Measurements from ENCODE around the gene EED.
A peak's percentile ranks its signal among the peaks of the same experiment; 100 is the strongest.
"Not testable (repeated sequence)": the region's sequence is repeated elsewhere in the genome, so short reads cannot be mapped to it uniquely, and the experiment has no call there.

Gene EED

GRCh38 chr11:86287468-86287796 lies 42.9 kb downstream of the EED start:
- no peak overlapping the region for H3K27ac ChIP-seq (ENCODE audit: low read depth in 2 of 2, low read length in 2 of 2)
- H3K4me1 ChIP-seq (ENCODE audit: control insufficient read depth in 2 of 2, insufficient read depth in 2 of 2, low read length in 2 of 2): no peaks in the 10 kb centered on the region
- H3K9me3 ChIP-seq (ENCODE audit: control insufficient read depth in 2 of 2, low read length in 2 of 2): no peaks in the 10 kb centered on the region
- H3K4me3 ChIP-seq (ENCODE audit: low read length in 2 of 2): no peak overlapping the region
- peaks cover 4 to 6% of the 10 kb centered on the region in 2 donors for H3K36me3 ChIP-seq (ENCODE audit: control insufficient read depth in 2 of 2, insufficient read depth in 2 of 2, low read length in 2 of 2)
- no peaks in the 10 kb centered on the region for H3K27me3 ChIP-seq (ENCODE audit: control insufficient read depth in 2 of 2, insufficient read depth in 2 of 2, low read length in 2 of 2)
- H3K9ac ChIP-seq (ENCODE audit: low read depth in 1 of 2, low read length in 2 of 2): no peak overlapping the region

DNA sequence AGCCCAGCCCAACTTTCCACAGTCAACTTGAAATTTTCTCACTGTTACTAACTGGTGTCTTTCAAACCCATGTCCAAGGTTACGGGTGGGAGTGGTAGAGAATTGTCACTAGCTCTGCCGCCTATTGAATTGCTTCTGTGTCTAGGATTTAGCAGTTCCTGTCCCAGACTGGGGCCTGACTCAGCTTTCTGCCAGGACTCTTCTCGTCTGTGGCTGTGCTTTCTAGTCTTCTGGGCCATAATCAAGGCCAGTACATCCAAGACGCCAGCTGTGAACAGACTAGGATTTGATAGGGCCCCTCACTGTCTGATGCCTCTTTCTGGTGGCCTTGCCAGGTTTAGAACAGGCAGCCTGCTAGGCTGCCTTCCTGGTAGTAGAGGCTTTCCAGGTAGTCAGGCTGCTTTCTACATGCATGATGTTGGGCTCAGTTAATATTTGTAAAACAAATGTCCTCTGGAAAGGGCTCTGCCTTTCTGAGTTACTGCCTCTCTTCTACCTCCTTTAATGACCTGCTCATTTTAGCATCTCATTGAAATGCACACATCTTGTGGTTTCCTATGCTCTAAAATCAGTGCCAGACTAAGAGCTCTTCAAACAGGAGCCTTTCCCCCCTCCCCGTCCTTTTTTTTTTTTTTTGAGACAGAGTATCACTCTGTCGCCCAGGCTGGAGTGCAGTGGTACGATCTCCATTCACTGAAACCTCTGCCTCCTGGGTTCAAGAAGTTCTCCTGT lies 44.4 kb downstream of the EED start:
- H3K36me3 ChIP-seq (ENCODE audit: control insufficient read depth in 2 of 2, insufficient read depth in 2 of 2, low read length in 2 of 2): peaks cover 4 to 6% of the 10 kb centered on the region in 2 donors
- H3K4me1 ChIP-seq (ENCODE audit: control insufficient read depth in 2 of 2, insufficient read depth in 2 of 2, low read length in 2 of 2): no peaks in the 10 kb centered on the region
- H3K27me3 ChIP-seq (ENCODE audit: control insufficient read depth in 2 of 2, insufficient read depth in 2 of 2, low read length in 2 of 2): no peaks in the 10 kb centered on the region
- no peak overlapping the region for H3K4me3 ChIP-seq (ENCODE audit: low read length in 2 of 2)
- H3K9me3 ChIP-seq (ENCODE audit: control insufficient read depth in 2 of 2, low read length in 2 of 2): no peaks in the 10 kb centered on the region
- H3K9ac ChIP-seq (ENCODE audit: low read depth in 1 of 2, low read length in 2 of 2): no peak overlapping the region
- no peak overlapping the region for H3K27ac ChIP-seq (ENCODE audit: low read depth in 2 of 2, low read length in 2 of 2)

DNA sequence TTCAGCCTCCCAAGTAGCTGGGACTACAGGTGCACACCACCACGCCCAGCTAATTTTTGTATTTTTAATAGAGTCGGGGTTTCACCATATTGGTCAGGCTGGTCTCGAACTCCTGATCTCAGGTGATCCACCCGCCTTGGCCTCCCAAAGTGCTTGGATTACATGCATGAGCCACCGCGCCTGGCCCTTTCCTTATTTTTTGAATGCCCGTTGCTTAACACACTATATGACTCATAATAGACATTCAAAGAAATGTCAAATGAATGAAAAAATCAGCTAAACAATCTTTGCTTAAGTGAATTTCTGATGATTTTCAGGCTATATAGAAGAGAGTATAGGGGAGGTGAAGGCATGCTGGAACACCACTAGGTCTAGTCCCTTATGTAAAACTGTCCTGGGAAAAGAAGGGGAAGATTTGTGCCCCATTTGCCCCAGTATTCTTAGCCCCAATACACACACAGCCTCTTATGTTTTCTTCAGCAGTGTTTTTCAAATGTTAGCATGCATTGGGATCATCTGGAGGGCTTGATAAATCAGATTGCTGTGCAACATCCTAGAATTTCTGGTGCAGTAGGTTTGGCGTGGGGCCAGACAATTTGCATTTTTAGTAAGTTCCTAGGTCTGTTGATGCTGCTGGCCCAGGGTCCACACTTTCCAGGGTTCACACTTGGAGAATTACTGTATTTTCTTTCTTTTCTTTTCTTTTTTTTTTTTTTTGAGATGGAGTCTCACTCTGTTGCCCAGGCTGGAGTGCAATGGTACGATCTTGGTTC lies 45.1 kb downstream of the EED start:
- H3K36me3 ChIP-seq (ENCODE audit: control insufficient read depth in 2 of 2, insufficient read depth in 2 of 2, low read length in 2 of 2); H3K9me3 ChIP-seq (ENCODE audit: control insufficient read depth in 2 of 2, low read length in 2 of 2); H3K4me1 ChIP-seq (ENCODE audit: control insufficient read depth in 2 of 2, insufficient read depth in 2 of 2, low read length in 2 of 2); H3K4me3 ChIP-seq (ENCODE audit: low read length in 2 of 2); H3K27ac ChIP-seq (ENCODE audit: low read depth in 2 of 2, low read length in 2 of 2); H3K9ac ChIP-seq (ENCODE audit: low read depth in 1 of 2, low read length in 2 of 2); H3K27me3 ChIP-seq (ENCODE audit: control insufficient read depth in 2 of 2, insufficient read depth in 2 of 2, low read length in 2 of 2): not testable (repeated sequence)

DNA sequence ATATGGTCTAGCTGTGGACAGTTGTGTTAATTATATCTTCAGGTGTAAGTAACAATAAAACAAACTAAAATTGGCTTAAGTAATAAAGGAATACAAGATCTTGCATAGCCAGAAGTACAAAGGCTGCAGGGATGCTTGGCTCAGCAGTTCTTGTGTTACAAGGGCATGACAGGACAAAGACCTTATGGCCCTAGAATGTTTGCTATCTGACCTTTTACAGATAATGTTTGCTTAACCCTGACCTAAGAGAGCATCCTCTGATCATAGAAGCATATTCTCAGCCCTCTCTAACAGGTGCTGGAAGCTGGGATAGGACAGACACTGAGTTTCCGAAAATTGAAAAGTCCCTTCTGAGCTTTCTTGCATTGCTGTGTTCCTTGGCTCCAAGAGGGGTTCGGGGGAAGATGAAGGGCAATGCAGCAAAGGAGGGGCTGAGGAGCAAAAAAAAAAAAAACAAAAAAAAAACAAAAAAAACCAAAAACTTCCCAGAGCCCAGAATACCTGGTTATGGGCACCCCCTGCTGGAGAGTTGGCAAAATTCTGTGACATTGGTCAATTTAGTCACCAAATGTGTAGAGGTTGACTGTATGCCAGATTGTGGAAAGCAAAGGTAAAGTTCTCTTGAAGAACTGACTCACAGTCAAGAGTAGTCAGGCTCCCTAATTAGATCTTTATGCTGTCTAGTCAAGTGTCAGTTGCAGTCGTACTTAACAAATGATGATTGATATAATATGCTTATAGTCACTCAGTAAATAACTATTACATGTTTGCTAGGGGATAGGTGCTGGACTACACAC lies 47.1 kb downstream of the EED start:
- H3K36me3 ChIP-seq (ENCODE audit: control insufficient read depth in 2 of 2, insufficient read depth in 2 of 2, low read length in 2 of 2): no peaks in the 10 kb centered on the region
- no peak overlapping the region for H3K9ac ChIP-seq (ENCODE audit: low read depth in 1 of 2, low read length in 2 of 2)
- no peak overlapping the region for H3K27ac ChIP-seq (ENCODE audit: low read depth in 2 of 2, low read length in 2 of 2)
- no peaks in the 10 kb centered on the region for H3K4me1 ChIP-seq (ENCODE audit: control insufficient read depth in 2 of 2, insufficient read depth in 2 of 2, low read length in 2 of 2)
- H3K9me3 ChIP-seq (ENCODE audit: control insufficient read depth in 2 of 2, low read length in 2 of 2): no peaks in the 10 kb centered on the region
- H3K27me3 ChIP-seq (ENCODE audit: control insufficient read depth in 2 of 2, insufficient read depth in 2 of 2, low read length in 2 of 2): no peaks in the 10 kb centered on the region
- H3K4me3 ChIP-seq (ENCODE audit: low read length in 2 of 2): no peak overlapping the region

DNA sequence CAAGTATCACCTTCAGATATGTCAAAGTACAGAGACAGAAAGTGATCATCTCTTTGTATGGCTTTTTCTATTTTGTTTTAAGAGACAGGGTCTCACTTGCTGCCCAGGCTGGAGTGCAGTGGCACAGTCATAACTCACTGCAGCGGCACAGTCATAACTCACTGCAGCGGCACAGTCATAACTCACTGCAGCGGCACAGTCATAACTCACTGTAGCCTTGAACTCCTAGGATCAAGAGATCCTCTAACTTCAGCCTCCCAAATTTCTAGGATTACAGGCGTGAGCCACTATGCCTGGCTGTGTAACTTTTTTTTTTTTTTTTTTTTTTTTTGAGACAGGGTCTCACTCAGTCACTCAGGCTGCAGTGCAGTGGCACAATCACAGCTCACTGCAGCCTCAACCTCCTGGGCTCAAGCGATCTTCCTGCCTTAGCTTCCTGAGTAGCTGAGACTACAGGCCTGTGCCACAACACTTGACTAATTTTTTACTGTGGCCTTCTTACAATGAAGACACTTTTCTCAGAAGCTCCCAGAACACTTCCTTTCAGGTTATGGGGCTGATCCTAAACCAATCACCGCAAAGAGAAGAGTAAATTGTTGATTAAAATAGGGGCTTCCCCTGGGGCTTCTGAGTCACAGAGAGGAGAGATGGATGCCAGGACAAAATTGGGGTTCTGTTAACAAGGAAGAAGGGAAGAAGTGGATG lies 48.5 kb downstream of the EED start:
- Histone ChIP-seq H3K27ac (ENCODE audit: low read depth in 2 of 2, low read length in 2 of 2) (no peak overlapping the region), H3K9ac (ENCODE audit: low read depth in 1 of 2, low read length in 2 of 2) (no peak overlapping the region), H3K9me3 (ENCODE audit: control insufficient read depth in 2 of 2, low read length in 2 of 2) (no peaks in the 10 kb centered on the region), H3K4me3 (ENCODE audit: low read length in 2 of 2) (no peak overlapping the region), H3K4me1 (ENCODE audit: control insufficient read depth in 2 of 2, insufficient read depth in 2 of 2, low read length in 2 of 2) (no peaks in the 10 kb centered on the region), H3K27me3 (ENCODE audit: control insufficient read depth in 2 of 2, insufficient read depth in 2 of 2, low read length in 2 of 2) (no peaks in the 10 kb centered on the region), H3K36me3 (ENCODE audit: control insufficient read depth in 2 of 2, insufficient read depth in 2 of 2, low read length in 2 of 2) (no peaks in the 10 kb centered on the region)

- Histone ChIP-seq H3K27ac (ENCODE audit: low read depth in 2 of 2, low read length in 2 of 2) (no peak overlapping the region), H3K36me3 (ENCODE audit: control insufficient read depth in 2 of 2, insufficient read depth in 2 of 2, low read length in 2 of 2) (no peaks in the 10 kb centered on the region)
Observed at GRCh38 chr11:86294026-86294425, 49.5 kb downstream of the EED start.

DNA sequence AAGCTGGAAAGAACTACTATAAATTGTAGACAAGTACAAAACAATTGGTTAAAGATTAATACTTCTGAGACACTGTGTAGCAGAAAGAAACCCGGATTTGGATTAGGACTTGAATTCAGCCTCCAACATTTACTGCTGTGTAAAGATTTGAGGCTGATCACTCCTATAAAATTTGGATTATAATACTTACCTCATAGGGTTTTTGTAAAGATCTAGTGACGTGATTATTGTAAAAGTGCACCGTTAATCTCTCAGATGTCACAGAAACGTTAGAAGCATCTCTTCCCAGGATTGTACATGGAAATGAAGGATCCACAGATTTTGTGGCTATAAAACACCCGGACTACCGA lies 57.2 kb downstream of the EED start:
- Histone ChIP-seq H3K9me3 (ENCODE audit: control insufficient read depth in 2 of 2, low read length in 2 of 2) (no peaks in the 10 kb centered on the region), H3K36me3 (ENCODE audit: control insufficient read depth in 2 of 2, insufficient read depth in 2 of 2, low read length in 2 of 2) (no peaks in the 10 kb centered on the region), H3K4me3 (ENCODE audit: low read length in 2 of 2) (peak overlapping the region; percentile 97 to 99), H3K4me1 (ENCODE audit: control insufficient read depth in 2 of 2, insufficient read depth in 2 of 2, low read length in 2 of 2) (peaks cover 5 to 6% of the 10 kb centered on the region in 2 donors), H3K27me3 (ENCODE audit: control insufficient read depth in 2 of 2, insufficient read depth in 2 of 2, low read length in 2 of 2) (no peaks in the 10 kb centered on the region), H3K9ac (ENCODE audit: low read depth in 1 of 2, low read length in 2 of 2) (no peak overlapping the region), H3K27ac (ENCODE audit: low read depth in 2 of 2, low read length in 2 of 2) (no peak overlapping the region)

More at GRCh38 chr11:86294026-86294425, 49.5 kb downstream of the EED start:
- no peak overlapping the region for H3K4me3 ChIP-seq (ENCODE audit: low read length in 2 of 2)
- H3K4me1 ChIP-seq (ENCODE audit: control insufficient read depth in 2 of 2, insufficient read depth in 2 of 2, low read length in 2 of 2): no peaks in the 10 kb centered on the region
- no peak overlapping the region for H3K9ac ChIP-seq (ENCODE audit: low read depth in 1 of 2, low read length in 2 of 2)
- no peaks in the 10 kb centered on the region for H3K9me3 ChIP-seq (ENCODE audit: control insufficient read depth in 2 of 2, low read length in 2 of 2)
- no peaks in the 10 kb centered on the region for H3K27me3 ChIP-seq (ENCODE audit: control insufficient read depth in 2 of 2, insufficient read depth in 2 of 2, low read length in 2 of 2)

- no peaks in the 10 kb centered on the region for H3K9me3 ChIP-seq (ENCODE audit: control insufficient read depth in 2 of 2, low read length in 2 of 2)
- peak within 1 kb of the TSS; percentile 87 to 94 for H3K9ac ChIP-seq (ENCODE audit: low read depth in 1 of 2, low read length in 2 of 2)
- H3K27me3 ChIP-seq (ENCODE audit: control insufficient read depth in 2 of 2, insufficient read depth in 2 of 2, low read length in 2 of 2): no peaks in the 10 kb centered on the region
- H3K4me3 ChIP-seq (ENCODE audit: low read length in 2 of 2): peak within 1 kb of the TSS; percentile 97 to 99
- H3K4me1 ChIP-seq (ENCODE audit: control insufficient read depth in 2 of 2, insufficient read depth in 2 of 2, low read length in 2 of 2): peaks cover 5 to 6% of the 10 kb centered on the region in 2 donors
- peak within 1 kb of the TSS; percentile 72 to 83 for H3K27ac ChIP-seq (ENCODE audit: low read depth in 2 of 2, low read length in 2 of 2)
- no peaks in the 10 kb centered on the region for H3K36me3 ChIP-seq (ENCODE audit: control insufficient read depth in 2 of 2, insufficient read depth in 2 of 2, low read length in 2 of 2)
Observed at GRCh38 chr11:86302092-86302793, 57.7 kb downstream of the EED start, which contains the start of gene HIKESHI. Gene HIKESHI, plus strand, starts transcription at chr11:86302240. Its CDS starts 209 bp downstream, at chr11:86302449.

DNA sequence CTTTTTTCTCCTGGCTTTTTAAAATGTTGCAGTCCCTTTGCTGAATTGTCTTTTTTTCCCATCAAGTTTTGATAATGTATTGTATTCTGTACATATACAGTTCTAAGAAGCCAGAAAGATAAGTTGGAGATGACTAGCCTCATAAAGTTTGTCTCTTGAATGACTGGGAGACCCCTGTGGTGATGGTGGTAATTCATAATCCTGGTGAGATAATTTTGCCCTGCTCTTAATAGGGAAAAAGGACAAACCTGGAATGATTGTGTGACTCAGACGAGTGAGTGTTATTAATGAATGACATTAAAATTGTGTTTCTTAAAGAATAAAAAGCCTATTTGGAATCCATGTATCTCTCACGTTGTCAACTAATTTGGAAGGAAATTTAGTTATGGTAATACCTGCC lies 58.7 kb downstream of the EED start:
- Histone ChIP-seq H3K4me1 (ENCODE audit: control insufficient read depth in 2 of 2, insufficient read depth in 2 of 2, low read length in 2 of 2) (peaks cover 5 to 6% of the 10 kb centered on the region in 2 donors), H3K9ac (ENCODE audit: low read depth in 1 of 2, low read length in 2 of 2) (no peak overlapping the region), H3K4me3 (ENCODE audit: low read length in 2 of 2) (peak overlapping the region in 1 of 2 donors; percentile 99), H3K27me3 (ENCODE audit: control insufficient read depth in 2 of 2, insufficient read depth in 2 of 2, low read length in 2 of 2) (no peaks in the 10 kb centered on the region), H3K9me3 (ENCODE audit: control insufficient read depth in 2 of 2, low read length in 2 of 2) (no peaks in the 10 kb centered on the region), H3K36me3 (ENCODE audit: control insufficient read depth in 2 of 2, insufficient read depth in 2 of 2, low read length in 2 of 2) (no peaks in the 10 kb centered on the region), H3K27ac (ENCODE audit: low read depth in 2 of 2, low read length in 2 of 2) (no peak overlapping the region)

All from mucosa of rectum (tissue), 2 donors.